ENCODE data around the gene CACNA1G. TPM values are rescaled to one million over a fixed set of nuclear protein-coding genes. Genes with fewer than 3 reads are reported as not detected.

CACNA1G gene
- total and polyA plus RNA-seq, 4 donors, result under 0.01 to 0.14 (median 0.01) TPM; not detected in 1

DNA sequence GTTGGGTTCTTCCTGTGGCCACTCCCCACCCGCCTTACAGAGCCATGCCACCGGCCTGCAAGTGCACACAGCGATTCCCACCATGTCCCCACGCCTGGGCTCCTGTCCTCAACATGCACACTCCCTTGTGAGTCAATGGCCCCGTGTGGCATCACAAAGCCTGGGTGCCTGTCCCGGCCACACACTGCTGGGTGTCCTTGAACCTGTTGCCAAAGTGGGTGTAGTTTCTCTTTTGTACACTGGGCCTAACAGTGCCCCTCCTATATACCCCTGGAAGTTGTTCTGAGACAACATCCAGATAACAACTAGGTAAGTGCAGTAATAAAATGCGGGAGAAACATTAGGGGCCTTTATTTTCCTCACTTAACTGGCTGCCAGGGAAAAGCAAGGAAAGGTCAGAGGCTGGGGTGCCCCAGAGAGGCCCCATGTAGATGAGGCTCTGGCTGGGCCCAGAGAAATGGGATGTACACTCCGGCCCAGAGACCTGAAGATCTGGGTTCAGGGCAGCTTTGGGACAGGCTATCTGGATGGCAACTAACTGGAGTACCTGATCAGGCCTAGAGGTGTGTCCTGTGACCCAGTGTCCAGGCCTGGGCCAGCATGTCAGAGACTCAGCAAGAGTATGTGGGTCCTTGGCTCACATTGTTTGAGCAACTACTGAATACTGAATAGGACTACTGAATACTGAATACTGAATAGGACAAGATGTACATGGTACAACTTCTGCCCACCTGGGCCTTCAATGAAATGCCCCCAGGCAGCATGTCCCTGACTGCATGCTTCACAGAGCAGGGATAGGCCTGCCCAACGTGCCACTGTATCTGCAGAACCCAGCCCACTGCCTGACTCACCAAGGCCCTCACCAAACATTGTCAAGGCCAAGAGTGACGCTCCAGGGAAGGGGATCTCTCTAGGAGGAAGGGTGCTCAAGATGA, 82.5 kb downstream of the CACNA1G start:
- H3K4me1 ChIP-seq (ENCODE audit: control insufficient read depth in 4 of 4, insufficient read depth in 4 of 4, low read length in 3 of 4), result peaks cover 26 to 52% (median 44%) of the 10 kb centered on the region in 4 donors
- TF ChIP-seq TAF1 (conservative IDR thresholded peaks at IDR 0.05) (no peak), JUND (IDR thresholded peaks at IDR 0.05) (no peak), EGR1 (IDR thresholded peaks at IDR 0.05; ENCODE audit: low read depth in 2 of 2) (no peak), FOXA1 (IDR thresholded peaks at IDR 0.05) (no peak), RXRA (IDR thresholded peaks at IDR 0.05) (no peak), YY1 (IDR thresholded peaks at IDR 0.05) (no peak), HNF4G (IDR thresholded peaks at IDR 0.05) (no peak), GABPA (IDR thresholded peaks at IDR 0.05 in 1 of 2, conservative IDR thresholded peaks at IDR 0.05 in 1 of 2) (no peak), MAX (IDR thresholded peaks at IDR 0.05) (no peak), FOXA2 (IDR thresholded peaks at IDR 0.05) (no peak), ATF3 (IDR thresholded peaks at IDR 0.05) (no peak), HNF4A (conservative IDR thresholded peaks at IDR 0.05) (no peak), RAD21 (IDR thresholded peaks at IDR 0.05) (no peak), SP1 (IDR thresholded peaks at IDR 0.05) (no peak)
- TF ChIP-seq, protein P1, sequence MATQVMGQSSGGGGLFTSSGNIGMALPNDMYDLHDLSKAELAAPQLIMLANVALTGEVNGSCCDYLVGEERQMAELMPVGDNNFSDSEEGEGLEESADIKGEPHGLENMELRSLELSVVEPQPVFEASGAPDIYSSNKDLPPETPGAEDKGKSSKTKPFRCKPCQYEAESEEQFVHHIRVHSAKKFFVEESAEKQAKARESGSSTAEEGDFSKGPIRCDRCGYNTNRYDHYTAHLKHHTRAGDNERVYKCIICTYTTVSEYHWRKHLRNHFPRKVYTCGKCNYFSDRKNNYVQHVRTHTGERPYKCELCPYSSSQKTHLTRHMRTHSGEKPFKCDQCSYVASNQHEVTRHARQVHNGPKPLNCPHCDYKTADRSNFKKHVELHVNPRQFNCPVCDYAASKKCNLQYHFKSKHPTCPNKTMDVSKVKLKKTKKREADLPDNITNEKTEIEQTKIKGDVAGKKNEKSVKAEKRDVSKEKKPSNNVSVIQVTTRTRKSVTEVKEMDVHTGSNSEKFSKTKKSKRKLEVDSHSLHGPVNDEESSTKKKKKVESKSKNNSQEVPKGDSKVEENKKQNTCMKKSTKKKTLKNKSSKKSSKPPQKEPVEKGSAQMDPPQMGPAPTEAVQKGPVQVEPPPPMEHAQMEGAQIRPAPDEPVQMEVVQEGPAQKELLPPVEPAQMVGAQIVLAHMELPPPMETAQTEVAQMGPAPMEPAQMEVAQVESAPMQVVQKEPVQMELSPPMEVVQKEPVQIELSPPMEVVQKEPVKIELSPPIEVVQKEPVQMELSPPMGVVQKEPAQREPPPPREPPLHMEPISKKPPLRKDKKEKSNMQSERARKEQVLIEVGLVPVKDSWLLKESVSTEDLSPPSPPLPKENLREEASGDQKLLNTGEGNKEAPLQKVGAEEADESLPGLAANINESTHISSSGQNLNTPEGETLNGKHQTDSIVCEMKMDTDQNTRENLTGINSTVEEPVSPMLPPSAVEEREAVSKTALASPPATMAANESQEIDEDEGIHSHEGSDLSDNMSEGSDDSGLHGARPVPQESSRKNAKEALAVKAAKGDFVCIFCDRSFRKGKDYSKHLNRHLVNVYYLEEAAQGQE (IDR thresholded peaks at IDR 0.05), result no peak
- TF ChIP-seq, protein P2, sequence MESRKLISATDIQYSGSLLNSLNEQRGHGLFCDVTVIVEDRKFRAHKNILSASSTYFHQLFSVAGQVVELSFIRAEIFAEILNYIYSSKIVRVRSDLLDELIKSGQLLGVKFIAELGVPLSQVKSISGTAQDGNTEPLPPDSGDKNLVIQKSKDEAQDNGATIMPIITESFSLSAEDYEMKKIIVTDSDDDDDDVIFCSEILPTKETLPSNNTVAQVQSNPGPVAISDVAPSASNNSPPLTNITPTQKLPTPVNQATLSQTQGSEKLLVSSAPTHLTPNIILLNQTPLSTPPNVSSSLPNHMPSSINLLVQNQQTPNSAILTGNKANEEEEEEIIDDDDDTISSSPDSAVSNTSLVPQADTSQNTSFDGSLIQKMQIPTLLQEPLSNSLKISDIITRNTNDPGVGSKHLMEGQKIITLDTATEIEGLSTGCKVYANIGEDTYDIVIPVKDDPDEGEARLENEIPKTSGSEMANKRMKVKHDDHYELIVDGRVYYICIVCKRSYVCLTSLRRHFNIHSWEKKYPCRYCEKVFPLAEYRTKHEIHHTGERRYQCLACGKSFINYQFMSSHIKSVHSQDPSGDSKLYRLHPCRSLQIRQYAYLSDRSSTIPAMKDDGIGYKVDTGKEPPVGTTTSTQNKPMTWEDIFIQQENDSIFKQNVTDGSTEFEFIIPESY (IDR thresholded peaks at IDR 0.05), result no peak
- TF ChIP-seq, protein P3, sequence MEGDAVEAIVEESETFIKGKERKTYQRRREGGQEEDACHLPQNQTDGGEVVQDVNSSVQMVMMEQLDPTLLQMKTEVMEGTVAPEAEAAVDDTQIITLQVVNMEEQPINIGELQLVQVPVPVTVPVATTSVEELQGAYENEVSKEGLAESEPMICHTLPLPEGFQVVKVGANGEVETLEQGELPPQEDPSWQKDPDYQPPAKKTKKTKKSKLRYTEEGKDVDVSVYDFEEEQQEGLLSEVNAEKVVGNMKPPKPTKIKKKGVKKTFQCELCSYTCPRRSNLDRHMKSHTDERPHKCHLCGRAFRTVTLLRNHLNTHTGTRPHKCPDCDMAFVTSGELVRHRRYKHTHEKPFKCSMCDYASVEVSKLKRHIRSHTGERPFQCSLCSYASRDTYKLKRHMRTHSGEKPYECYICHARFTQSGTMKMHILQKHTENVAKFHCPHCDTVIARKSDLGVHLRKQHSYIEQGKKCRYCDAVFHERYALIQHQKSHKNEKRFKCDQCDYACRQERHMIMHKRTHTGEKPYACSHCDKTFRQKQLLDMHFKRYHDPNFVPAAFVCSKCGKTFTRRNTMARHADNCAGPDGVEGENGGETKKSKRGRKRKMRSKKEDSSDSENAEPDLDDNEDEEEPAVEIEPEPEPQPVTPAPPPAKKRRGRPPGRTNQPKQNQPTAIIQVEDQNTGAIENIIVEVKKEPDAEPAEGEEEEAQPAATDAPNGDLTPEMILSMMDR (IDR thresholded peaks at IDR 0.05; ENCODE audit: low read depth, low read length, missing input control), result no peak
- no peak overlapping the region for H3K4me3 ChIP-seq (ENCODE audit: low read depth in 1 of 3, low read length in 3 of 3)
- H3K27ac ChIP-seq (ENCODE audit: low read depth in 1 of 2, low read length in 2 of 2), result peak overlapping the region in 1 of 2 donors; percentile 23
- peaks cover 0 to under 1% (median 0%) of the 10 kb centered on the region in 4 donors for H3K36me3 ChIP-seq (ENCODE audit: control insufficient read depth in 4 of 4, insufficient read depth in 3 of 4, low read depth in 1 of 4, low read length in 3 of 4)
- WGBS, result 77% methylated on average over 10 of the region's 10 CpGs
- no peaks in the 10 kb centered on the region for H3K9me3 ChIP-seq (ENCODE audit: control insufficient read depth in 4 of 4, low read length in 3 of 4)
- no peak overlapping the region for H3K9ac ChIP-seq (ENCODE audit: low read depth in 1 of 2, low read length in 2 of 2)
- no peak for DNase-seq (ENCODE audit: low spot score)
- H3K27me3 ChIP-seq (ENCODE audit: control insufficient read depth in 4 of 4, insufficient read depth in 4 of 4, low read length in 3 of 4), result no peaks in the 10 kb centered on the region

Measured in liver (tissue), 9 donors.